HepG2 (cell line): Measurements from ENCODE around the gene TAF11. TPM values are rescaled to one million over a fixed set of nuclear protein-coding genes. Genes with fewer than 3 reads are reported as not detected.

Experiments used
- BCL6 ChIP-seq: IDR thresholded peaks from 2 replicates; pipeline ENCODE4 v1.6.1; 2016; ENCODE audit warnings: missing genetic modification reagents, missing compliant biosample characterization
- CREB1 ChIP-seq, 2 experiments: fragments of 450-650 bp in 1 of 2; IDR thresholded peaks; 2 replicates each; pipeline ENCODE4 v1.6.1; 2016 to 2017; ENCODE audit warnings: control low read depth in 1 of 2, mild to moderate bottlenecking in 1 of 2, missing compliant biosample characterization in 1 of 2, missing genetic modification characterization in 1 of 2
- ELF1 ChIP-seq: sonication (generic); formaldehyde crosslinking; IDR thresholded peaks from 2 replicates; pipeline ENCODE4 v1.4.0; 2020; ENCODE audit warnings: missing genetic modification reagents
- GABPB1 ChIP-seq: IDR thresholded peaks from 2 replicates; pipeline ENCODE4 v1.6.1; 2016; ENCODE audit warnings: mild to moderate bottlenecking, missing genetic modification reagents, moderate library complexity, missing compliant biosample characterization
- ISX ChIP-seq: sonication (generic); formaldehyde crosslinking; conservative IDR thresholded peaks from 2 replicates; pipeline ENCODE4 v1.5.0; 2020; ENCODE audit warnings: missing genetic modification reagents
- KDM6A ChIP-seq: IDR thresholded peaks from 2 replicates; pipeline ENCODE4 v1.6.1; 2016; ENCODE audit warnings: low read depth
- SOX5 ChIP-seq: IDR thresholded peaks from 2 replicates; pipeline ENCODE4 v1.6.1; 2016; ENCODE audit warnings: borderline replicate concordance
- TAF1 ChIP-seq: sonication (generic); formaldehyde crosslinking; IDR thresholded peaks from 2 replicates; pipeline ENCODE4 v1.4.0; 2020; ENCODE audit warnings: missing genetic modification reagents
- TBX2 ChIP-seq: sonication (generic); formaldehyde crosslinking; IDR thresholded peaks from 2 replicates; pipeline ENCODE4 v1.5.0; 2020; ENCODE audit warnings: missing genetic modification reagents, mild to moderate bottlenecking, borderline replicate concordance
- THAP11 ChIP-seq: IDR thresholded peaks from 2 replicates; pipeline ENCODE4 v1.6.1; 2016; ENCODE audit warnings: missing biosample characterization, missing genetic modification reagents
- TOPORS ChIP-seq: sonication (generic); formaldehyde crosslinking; IDR thresholded peaks from 2 replicates; pipeline ENCODE4 v1.8.0; 2023; ENCODE audit warnings: mild to moderate bottlenecking, missing genetic modification reagents
- ZIK1 ChIP-seq: sonication (generic); formaldehyde crosslinking; IDR thresholded peaks from 2 replicates; pipeline ENCODE4 v1.5.0; 2020; ENCODE audit warnings: mild to moderate bottlenecking, low read depth, missing genetic modification reagents, borderline replicate concordance
- ZMYM4 ChIP-seq: sonication (generic); formaldehyde crosslinking; IDR thresholded peaks from 2 replicates; pipeline ENCODE4 v1.8.1; 2023; ENCODE audit warnings: mild to moderate bottlenecking, missing genetic modification reagents
- ZNF138 ChIP-seq: sonication (generic); formaldehyde crosslinking; IDR thresholded peaks from 2 replicates; pipeline ENCODE4 v1.5.0; 2020; ENCODE audit warnings: mild to moderate bottlenecking, low read depth, missing genetic modification reagents
- ZNF441 ChIP-seq: sonication (generic); formaldehyde crosslinking; IDR thresholded peaks from 2 replicates; pipeline ENCODE4 v1.7.0; 2021; ENCODE audit warnings: missing genetic modification reagents, borderline replicate concordance
- ZNF446 ChIP-seq: sonication (generic); formaldehyde crosslinking; IDR thresholded peaks from 2 replicates; pipeline ENCODE4 v1.5.0; 2020; ENCODE audit warnings: mild to moderate bottlenecking, missing genetic modification reagents
- ZNF607 ChIP-seq: sonication (generic); formaldehyde crosslinking; IDR thresholded peaks from 2 replicates; pipeline ENCODE4 v1.5.1; 2020; ENCODE audit warnings: missing genetic modification reagents, mild to moderate bottlenecking, borderline replicate concordance
- polyA plus RNA-seq, 8 experiments: library from polyadenylated mRNA; depleted of rRNA in 3 of 8; stranded (reverse) in 7 of 8; unstranded in 1 of 8; fragments of >200 nt; fragmentation: Illumina TruSeq in 4 of 8; extraction: Trizol in 4 of 8; gene quantifications; 2 replicates each; pipeline versions ENCODE4 v1.2.1 to v1.2.3, GENCODE V29; 2011 to 2016; ENCODE audit warnings: low read depth in 4 of 8, missing spikeins in 1 of 8, mixed read lengths in 1 of 8; ENCODE audit not compliant: insufficient read depth in 1 of 8
- total RNA-seq, 5 experiments: library from RNA; depleted of rRNA; stranded (reverse); fragments of >200 nt; fragmentation: Illumina TruSeq; extraction: Trizol; gene quantifications; 2 replicates each; pipeline ENCODE4 v1.2.3, GENCODE V29; 2016; ENCODE audit warnings: low read depth in 1 of 5
- TF ChIP-seq, protein P1 (sequence below): IDR thresholded peaks from 2 replicates; pipeline ENCODE4 v1.6.1; 2018; ENCODE audit warnings: missing genetic modification reagents, mild to moderate bottlenecking, missing compliant biosample characterization
- TF ChIP-seq, protein P2 (sequence below), 2 experiments: sonication (generic) in 1 of 2; formaldehyde crosslinking in 1 of 2; IDR thresholded peaks; 2 replicates each; pipeline versions ENCODE4 v1.4.0 to v1.6.1; 2016 to 2020; ENCODE audit warnings: borderline replicate concordance in 1 of 2, low read depth in 1 of 2, mild to moderate bottlenecking in 1 of 2, missing genetic modification reagents in 1 of 2

Gene TAF11
- total and polyA plus RNA-seq, 2 of the 13 experiments (the other 11 are each of a cell fraction or from before 2014, with no cell fraction given), result 35.4 to 73.6 TPM

DNA sequence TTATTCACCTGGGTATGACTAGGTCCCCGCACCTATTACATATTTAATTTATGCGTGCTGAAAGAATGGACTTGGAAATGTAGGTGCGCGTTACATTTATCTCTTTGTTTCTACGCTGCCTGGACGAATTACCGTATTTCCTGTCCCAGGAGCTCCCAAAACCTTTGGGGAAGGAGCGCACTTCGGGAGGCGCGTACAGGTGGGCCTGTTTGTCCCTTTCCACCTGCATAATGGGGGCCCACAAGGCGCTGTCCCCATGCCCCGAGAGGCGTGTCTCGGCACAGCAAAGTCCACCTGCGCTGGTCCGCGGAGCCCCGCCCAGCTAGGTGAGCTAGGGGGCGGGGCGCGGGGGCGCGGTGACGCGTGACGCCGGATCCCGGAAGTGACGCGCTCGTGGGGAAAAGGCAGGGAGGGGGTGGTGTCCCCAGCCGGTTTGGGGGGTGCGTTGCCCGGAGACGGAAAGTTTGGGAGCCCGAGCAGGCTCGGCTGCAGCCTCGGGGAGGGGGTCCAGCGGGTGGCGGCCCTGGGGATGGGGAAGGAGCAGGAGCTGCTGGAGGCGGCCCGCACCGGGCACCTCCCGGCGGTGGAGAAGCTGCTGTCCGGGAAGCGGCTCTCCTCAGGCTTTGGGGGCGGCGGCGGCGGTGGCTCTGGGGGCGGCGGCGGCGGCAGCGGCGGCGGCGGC lies 1.2 kb upstream of the TAF11 start, which contains the start of gene ANKS1A (continued):
- TF ChIP-seq ZNF441 (CRISPR knock-in tag) (peak; percentile 67; the same call in 1 of the 2 replicates), ZNF446 (CRISPR knock-in tag) (0 out of 2 replicates have a peak, but pooled peaks have one; percentile 12), ZNF138 (CRISPR knock-in tag) (0 out of 2 replicates have a peak, but pooled peaks have one; percentile 23), TBX2 (CRISPR knock-in tag) (peak; percentile 69), ELF1 (CRISPR knock-in tag) (peak; percentile 91), ISX (CRISPR knock-in tag) (no peak), CREB1 (IDR thresholded peaks at IDR 0.05) (peak; percentile 97), CREB1 (CRISPR knock-in tag; IDR thresholded peaks at IDR 0.05) (peak; percentile 97), ZMYM4 (CRISPR knock-in tag) (peak; percentile 69), ZNF607 (CRISPR knock-in tag) (peak; percentile 71; the same call in 1 of the 2 replicates), BCL6 (CRISPR knock-in tag) (0 out of 2 replicates have a peak, but pooled peaks have one; percentile 19), SOX5 (CRISPR knock-in tag) (peak; percentile 15; the same call in 1 of the 2 replicates), THAP11 (CRISPR knock-in tag) (peak; percentile 79), TOPORS (CRISPR knock-in tag) (no peak), TAF1 (CRISPR knock-in tag) (peak; percentile 62; the same call in 1 of the 2 replicates), GABPB1 (CRISPR knock-in tag) (peak; percentile 96), ZIK1 (CRISPR knock-in tag) (peak; percentile 59; the same call in 1 of the 2 replicates), KDM6A (CRISPR knock-in tag) (no peak)
- TF ChIP-seq, protein P1, sequence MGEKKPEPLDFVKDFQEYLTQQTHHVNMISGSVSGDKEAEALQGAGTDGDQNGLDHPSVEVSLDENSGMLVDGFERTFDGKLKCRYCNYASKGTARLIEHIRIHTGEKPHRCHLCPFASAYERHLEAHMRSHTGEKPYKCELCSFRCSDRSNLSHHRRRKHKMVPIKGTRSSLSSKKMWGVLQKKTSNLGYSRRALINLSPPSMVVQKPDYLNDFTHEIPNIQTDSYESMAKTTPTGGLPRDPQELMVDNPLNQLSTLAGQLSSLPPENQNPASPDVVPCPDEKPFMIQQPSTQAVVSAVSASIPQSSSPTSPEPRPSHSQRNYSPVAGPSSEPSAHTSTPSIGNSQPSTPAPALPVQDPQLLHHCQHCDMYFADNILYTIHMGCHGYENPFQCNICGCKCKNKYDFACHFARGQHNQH (CRISPR knock-in tag), result peak; percentile 44
- TF ChIP-seq, protein P2, sequence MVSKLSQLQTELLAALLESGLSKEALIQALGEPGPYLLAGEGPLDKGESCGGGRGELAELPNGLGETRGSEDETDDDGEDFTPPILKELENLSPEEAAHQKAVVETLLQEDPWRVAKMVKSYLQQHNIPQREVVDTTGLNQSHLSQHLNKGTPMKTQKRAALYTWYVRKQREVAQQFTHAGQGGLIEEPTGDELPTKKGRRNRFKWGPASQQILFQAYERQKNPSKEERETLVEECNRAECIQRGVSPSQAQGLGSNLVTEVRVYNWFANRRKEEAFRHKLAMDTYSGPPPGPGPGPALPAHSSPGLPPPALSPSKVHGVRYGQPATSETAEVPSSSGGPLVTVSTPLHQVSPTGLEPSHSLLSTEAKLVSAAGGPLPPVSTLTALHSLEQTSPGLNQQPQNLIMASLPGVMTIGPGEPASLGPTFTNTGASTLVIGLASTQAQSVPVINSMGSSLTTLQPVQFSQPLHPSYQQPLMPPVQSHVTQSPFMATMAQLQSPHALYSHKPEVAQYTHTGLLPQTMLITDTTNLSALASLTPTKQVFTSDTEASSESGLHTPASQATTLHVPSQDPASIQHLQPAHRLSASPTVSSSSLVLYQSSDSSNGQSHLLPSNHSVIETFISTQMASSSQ (IDR thresholded peaks at IDR 0.05; ENCODE audit: low read depth), result peak; percentile 20; the same call in 1 of the 2 replicates
- TF ChIP-seq, protein P2 (CRISPR knock-in tag; IDR thresholded peaks at IDR 0.05; ENCODE audit: borderline replicate concordance), result peak; percentile 57; the same call in 1 of the 2 replicates
